ENCODE data around the gene EEF2KMT. TPM values are rescaled to one million over a fixed set of nuclear protein-coding genes. Genes with fewer than 3 reads are reported as not detected.
A peak's percentile ranks its signal among the peaks of the same experiment; 100 is the strongest.
"Not testable (repeated sequence)": the region's sequence is repeated elsewhere in the genome, so short reads cannot be mapped to it uniquely, and the experiment has no call there.

The EEF2KMT gene
- polyA plus RNA-seq, 1 of the 3 experiments (the other 2 are of a cell fraction) = 12.9 TPM

DNA sequence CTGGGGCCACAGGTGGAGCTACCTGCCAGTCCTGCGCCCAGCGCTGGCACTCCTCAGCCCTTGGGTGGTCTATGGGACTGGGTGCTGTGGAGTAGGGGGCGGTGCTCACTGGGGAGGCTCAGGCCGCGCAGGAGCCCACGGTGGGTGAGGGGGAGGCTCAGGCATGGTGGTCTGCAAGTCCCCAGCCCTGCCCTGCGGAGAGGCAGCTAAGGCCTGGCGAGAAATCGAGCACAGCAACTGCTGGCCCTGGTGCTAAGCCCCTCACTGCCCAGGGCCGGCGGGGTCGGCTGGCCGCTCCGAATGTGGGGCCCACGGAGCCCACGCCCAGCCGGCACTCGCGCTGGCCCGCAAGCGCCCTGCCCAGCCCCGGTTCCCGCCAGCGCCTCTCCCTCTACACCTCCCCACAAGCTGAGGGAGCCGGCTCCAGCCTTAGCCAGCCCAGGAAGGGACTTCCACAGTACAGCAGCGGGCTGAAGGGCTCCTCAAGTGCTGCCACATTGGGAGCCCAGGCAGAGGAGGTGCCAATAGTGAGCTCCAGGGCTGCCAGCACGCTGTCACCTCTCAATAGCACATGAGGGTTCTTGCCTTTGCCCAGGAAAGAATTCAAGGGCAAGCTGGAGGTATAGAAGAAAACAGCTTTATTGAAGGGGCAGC lies 11.0 kb upstream of the EEF2KMT start:
- Histone ChIP-seq H4K20me1 (ENCODE audit: insufficient read depth) (no peaks in the 10 kb centered on the region), H3K27ac (ENCODE audit: low read depth in 2 of 2, low read length in 1 of 2) (no peak overlapping the region), H3K27me3 (ENCODE audit: insufficient read depth) (no peaks in the 10 kb centered on the region), H3K4me1 (ENCODE audit: control insufficient read depth in 1 of 2, insufficient read depth in 2 of 2, low read depth in 1 of 2, low read length in 1 of 2) (no peaks in the 10 kb centered on the region), H2AFZ (ENCODE audit: low read depth) (no peak overlapping the region), H3K79me2 (ENCODE audit: insufficient read depth) (no peaks in the 10 kb centered on the region), H3K9ac (no peak overlapping the region), H3F3A (replicated peaks; ENCODE audit: insufficient read depth) (no peaks in the 10 kb centered on the region), H3K4me3 (ENCODE audit: low read depth in 2 of 2, low read length in 1 of 2) (no peak overlapping the region), H3K4me2 (no peak overlapping the region), H3K9me2 (no peaks in the 10 kb centered on the region), H3K9me3 (no peaks in the 10 kb centered on the region), H3K36me3 (replicated peaks in 1 of 2; ENCODE audit: control insufficient read depth in 1 of 2, insufficient read depth in 2 of 2, low read length in 1 of 2) (no peaks in the 10 kb centered on the region)
- CTCF ChIA-PET = no interaction called here
- TF ChIP-seq RCOR1 (IDR thresholded peaks at IDR 0.05; ENCODE audit: low read length) (no peak), RFX5 (IDR thresholded peaks at IDR 0.05; ENCODE audit: low read length) (no peak), EZH2phosphoT487 (IDR thresholded peaks at IDR 0.05; ENCODE audit: borderline replicate concordance, low read depth) (no peak), MEF2A (IDR thresholded peaks at IDR 0.05; ENCODE audit: borderline replicate concordance, low read depth) (no peak), ELF1 (IDR thresholded peaks at IDR 0.05) (no peak)
- TF ChIP-seq, protein P1, sequence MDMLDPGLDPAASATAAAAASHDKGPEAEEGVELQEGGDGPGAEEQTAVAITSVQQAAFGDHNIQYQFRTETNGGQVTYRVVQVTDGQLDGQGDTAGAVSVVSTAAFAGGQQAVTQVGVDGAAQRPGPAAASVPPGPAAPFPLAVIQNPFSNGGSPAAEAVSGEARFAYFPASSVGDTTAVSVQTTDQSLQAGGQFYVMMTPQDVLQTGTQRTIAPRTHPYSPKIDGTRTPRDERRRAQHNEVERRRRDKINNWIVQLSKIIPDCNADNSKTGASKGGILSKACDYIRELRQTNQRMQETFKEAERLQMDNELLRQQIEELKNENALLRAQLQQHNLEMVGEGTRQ (IDR thresholded peaks at IDR 0.05; ENCODE audit: borderline replicate concordance, low read depth, low read length) = no peak
- TF ChIP-seq, protein P2, sequence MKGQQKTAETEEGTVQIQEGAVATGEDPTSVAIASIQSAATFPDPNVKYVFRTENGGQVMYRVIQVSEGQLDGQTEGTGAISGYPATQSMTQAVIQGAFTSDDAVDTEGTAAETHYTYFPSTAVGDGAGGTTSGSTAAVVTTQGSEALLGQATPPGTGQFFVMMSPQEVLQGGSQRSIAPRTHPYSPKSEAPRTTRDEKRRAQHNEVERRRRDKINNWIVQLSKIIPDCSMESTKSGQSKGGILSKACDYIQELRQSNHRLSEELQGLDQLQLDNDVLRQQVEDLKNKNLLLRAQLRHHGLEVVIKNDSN (IDR thresholded peaks at IDR 0.05; ENCODE audit: borderline replicate concordance, low read depth) = no peak
- DNase-seq = no peak
- POLR2A ChIA-PET = no interaction called here
- 80% methylated on average over 18 of the region's 27 CpGs for WGBS (ENCODE audit: low lambda C conversion rate)

DNA sequence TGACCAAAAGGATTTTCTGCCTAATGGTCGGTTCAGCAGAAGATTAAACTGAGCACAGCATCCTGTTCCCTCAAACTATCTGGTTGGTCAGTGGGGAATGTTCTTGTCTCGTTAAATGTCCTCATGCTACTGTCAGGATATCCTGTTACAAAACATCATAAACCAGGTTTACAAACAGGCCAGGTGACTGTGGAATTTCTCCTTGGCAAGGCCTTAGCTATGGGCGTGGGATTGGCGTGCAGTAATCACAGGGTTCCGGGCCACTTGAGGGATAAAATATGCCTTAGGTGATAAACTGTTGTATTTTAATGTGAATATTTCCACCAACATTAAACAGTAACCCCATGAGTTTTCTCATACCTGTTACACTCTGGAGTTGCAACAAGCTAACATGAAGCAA lies 7.4 kb upstream of the EEF2KMT start:
- DNase-seq; H3K4me3 ChIP-seq (ENCODE audit: low read depth in 2 of 2, low read length in 1 of 2); H2AFZ ChIP-seq (ENCODE audit: low read depth); H3F3A ChIP-seq (replicated peaks; ENCODE audit: insufficient read depth); H3K79me2 ChIP-seq (ENCODE audit: insufficient read depth); H3K4me1 ChIP-seq (ENCODE audit: control insufficient read depth in 1 of 2, insufficient read depth in 2 of 2, low read depth in 1 of 2, low read length in 1 of 2); H3K9me3 ChIP-seq; POLR2A ChIA-PET; H3K36me3 ChIP-seq (replicated peaks in 1 of 2; ENCODE audit: control insufficient read depth in 1 of 2, insufficient read depth in 2 of 2, low read length in 1 of 2); H3K9me2 ChIP-seq; H3K27ac ChIP-seq (ENCODE audit: low read depth in 2 of 2, low read length in 1 of 2); H3K27me3 ChIP-seq (ENCODE audit: insufficient read depth); CTCF ChIA-PET; H3K4me2 ChIP-seq; H3K9ac ChIP-seq; H4K20me1 ChIP-seq (ENCODE audit: insufficient read depth): not testable (repeated sequence)
- 66% methylated on average over 3 of the region's 5 CpGs for WGBS (ENCODE audit: low lambda C conversion rate)

DNA sequence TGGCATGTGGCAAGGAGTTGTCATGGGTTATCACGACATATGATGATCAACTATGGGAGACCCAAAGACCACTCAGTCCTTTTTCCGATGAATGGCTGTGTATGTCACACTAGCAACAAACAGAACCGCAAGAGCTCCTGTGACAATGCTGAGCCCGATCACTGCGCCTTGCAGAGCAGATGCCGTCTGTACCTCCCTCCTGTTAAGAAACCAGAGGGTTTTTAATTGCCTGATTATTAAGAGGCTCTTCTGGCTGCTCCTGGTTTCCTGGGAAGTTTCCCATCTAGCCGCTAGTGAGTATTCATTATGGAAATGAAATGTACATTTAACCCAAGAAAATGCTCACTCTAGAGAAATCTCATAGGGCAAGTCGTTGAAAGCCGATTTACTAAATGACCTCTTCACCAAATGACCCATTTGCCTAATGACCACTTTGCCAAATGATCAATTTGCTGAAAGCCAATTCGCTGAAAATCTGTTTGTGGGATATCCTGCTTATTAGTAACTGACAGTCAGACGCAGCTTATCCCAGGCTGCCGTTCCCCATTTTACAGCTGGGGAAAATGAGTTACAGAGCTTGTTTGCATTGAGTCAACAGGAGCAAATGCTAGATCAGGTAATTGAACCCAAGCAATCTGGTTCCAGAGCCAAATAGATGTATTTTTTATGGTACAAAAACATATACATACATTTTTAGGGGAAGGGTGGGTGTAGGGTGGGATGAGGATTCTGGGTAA lies 5.9 kb upstream of the EEF2KMT start:
- H3K4me3 ChIP-seq (ENCODE audit: low read depth in 2 of 2, low read length in 1 of 2); H3K4me1 ChIP-seq (ENCODE audit: control insufficient read depth in 1 of 2, insufficient read depth in 2 of 2, low read depth in 1 of 2, low read length in 1 of 2); H3K4me2 ChIP-seq; H3K36me3 ChIP-seq (replicated peaks in 1 of 2; ENCODE audit: control insufficient read depth in 1 of 2, insufficient read depth in 2 of 2, low read length in 1 of 2); H4K20me1 ChIP-seq (ENCODE audit: insufficient read depth); POLR2A ChIA-PET; H3K79me2 ChIP-seq (ENCODE audit: insufficient read depth); DNase-seq; H3K9ac ChIP-seq; H3K9me2 ChIP-seq; H2AFZ ChIP-seq (ENCODE audit: low read depth); H3K27ac ChIP-seq (ENCODE audit: low read depth in 2 of 2, low read length in 1 of 2); H3K9me3 ChIP-seq; H3F3A ChIP-seq (replicated peaks; ENCODE audit: insufficient read depth); H3K27me3 ChIP-seq (ENCODE audit: insufficient read depth): not testable (repeated sequence)
- CTCF ChIA-PET = interaction anchor here (0.9 kb wide), 1 partner anchor 9 kb away, joined by 3 read pairs; no protein-coding TSS in a partner anchor
- WGBS (ENCODE audit: low lambda C conversion rate) = 69% methylated on average over 12 of the region's 12 CpGs

DNA sequence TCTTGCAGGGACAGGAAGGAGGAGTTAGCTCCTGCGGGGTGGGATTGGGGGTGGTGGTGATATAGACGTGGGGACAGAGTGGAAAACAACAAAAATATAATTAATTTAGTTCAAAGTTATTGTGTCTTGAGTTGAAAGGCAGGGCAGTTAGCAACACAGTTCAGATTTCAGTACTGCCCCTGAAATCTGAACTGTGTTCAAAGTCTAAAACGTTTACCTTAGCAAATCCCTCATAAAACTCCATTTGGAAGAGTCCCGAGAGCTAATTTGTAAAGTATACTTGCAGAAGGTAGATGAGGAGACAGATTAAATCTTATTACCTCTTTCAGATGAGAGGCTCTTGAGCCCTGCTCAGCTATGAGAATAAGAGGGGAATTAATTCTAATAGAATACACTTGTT lies 1.6 kb upstream of the EEF2KMT start:
- CTCF ChIA-PET = not testable (repeated sequence)

More for the DNA sequence above, 1.6 kb upstream of the EEF2KMT start:
- POLR2A ChIA-PET; H3K9me2 ChIP-seq; H2AFZ ChIP-seq (ENCODE audit: low read depth); H3K9me3 ChIP-seq; H3K27ac ChIP-seq (ENCODE audit: low read depth in 2 of 2, low read length in 1 of 2); DNase-seq; H3F3A ChIP-seq (replicated peaks; ENCODE audit: insufficient read depth); H3K4me1 ChIP-seq (ENCODE audit: control insufficient read depth in 1 of 2, insufficient read depth in 2 of 2, low read depth in 1 of 2, low read length in 1 of 2); H3K79me2 ChIP-seq (ENCODE audit: insufficient read depth); H3K27me3 ChIP-seq (ENCODE audit: insufficient read depth); H3K9ac ChIP-seq; H3K36me3 ChIP-seq (replicated peaks in 1 of 2; ENCODE audit: control insufficient read depth in 1 of 2, insufficient read depth in 2 of 2, low read length in 1 of 2); H4K20me1 ChIP-seq (ENCODE audit: insufficient read depth); H3K4me3 ChIP-seq (ENCODE audit: low read depth in 2 of 2, low read length in 1 of 2): not testable (repeated sequence)
- H3K4me2 ChIP-seq = 0 out of 2 replicates have a peak overlapping the region, but pooled peaks have one; percentile 79
- WGBS (ENCODE audit: low lambda C conversion rate) = 27% methylated on average over 4 of the region's 4 CpGs
